Tibial nerve (tissue), 4 donors: ENCODE measurements around the gene CYP24A1. TPM values are rescaled to one million over a fixed set of nuclear protein-coding genes. Genes with fewer than 3 reads are reported as not detected.

Experiments
- DNase-seq, 2 donors: peaks; one replicate each; pipeline ENCODE4 v3.0.0-alpha.2; 2019; ENCODE audit warnings: low spot score in 2 of 2
- H3K27ac ChIP-seq, 4 donors: fragments of 200-600 bp; sonication (generic) in 3 of 4; one replicate each; pipeline ENCODE4 v1.5.1; 2017 to 2019; ENCODE audit warnings: mild to moderate bottlenecking in 1 of 4
- H3K27me3 ChIP-seq, 2 donors: fragments of 200-600 bp; sonication (generic) in 1 of 2; one replicate each; pipeline versions ENCODE4 v1.5.1 to v1.6.0; 2017 to 2019
- H3K36me3 ChIP-seq, 3 donors: fragments of 200-600 bp; sonication (generic); one replicate each; pipeline ENCODE4 v1.5.1; 2018 to 2019
- H3K4me1 ChIP-seq, 4 donors: fragments of 200-600 bp; sonication (generic) in 3 of 4; one replicate each; pipeline ENCODE4 v1.5.1; 2017 to 2019
- H3K4me3 ChIP-seq, 4 donors: fragments of 200-600 bp; sonication (generic) in 3 of 4; one replicate each; pipeline ENCODE4 v1.5.1; 2017 to 2019; ENCODE audit warnings: mild to moderate bottlenecking in 1 of 4, moderate library complexity in 1 of 4
- H3K9me3 ChIP-seq, 4 donors: fragments of 200-600 bp; sonication (generic) in 3 of 4; one replicate each; pipeline ENCODE4 v1.5.1; 2017 to 2019
- EP300 ChIP-seq, 2 donors: sonication (generic); formaldehyde crosslinking; IDR thresholded peaks; one replicate each; pipeline ENCODE4 v1.6.1; 2017; ENCODE audit warnings: antibody characterized with exemption in 2 of 2, mild to moderate bottlenecking in 1 of 2
- POLR2A ChIP-seq, 2 donors: fragments of 450-650 bp; IDR thresholded peaks; one replicate each; pipeline ENCODE4 v1.6.1; 2017; ENCODE audit warnings: antibody characterized with exemption in 2 of 2, mild to moderate bottlenecking in 2 of 2, moderate library complexity in 2 of 2
- WGBS, 2 donors: methylation state at CpG; one replicate each; pipeline ENCODE4 v1.1.5; 2018; 5-methylcytosine and 5-hydroxymethylcytosine counted together
- total RNA-seq, 4 donors: library from RNA; depleted of rRNA; stranded (reverse); fragments of >200 nt; gene quantifications; one replicate each; pipeline ENCODE4 v1.1.0, GENCODE V29; 2016
- TF ChIP-seq, protein P1 (sequence below), 5 experiments: fragments of 200-600 bp in 3 of 5; fragments of 450-650 bp in 2 of 5; sonication (generic) in 3 of 5; IDR thresholded peaks; one replicate each; pipeline ENCODE4 v1.5.1; 2016 to 2019; ENCODE audit warnings: antibody characterized with exemption in 5 of 5, mild to moderate bottlenecking in 3 of 5, moderate library complexity in 2 of 5

CYP24A1 gene
- total RNA-seq, 4 donors from 2014 or later = not detected

DNA sequence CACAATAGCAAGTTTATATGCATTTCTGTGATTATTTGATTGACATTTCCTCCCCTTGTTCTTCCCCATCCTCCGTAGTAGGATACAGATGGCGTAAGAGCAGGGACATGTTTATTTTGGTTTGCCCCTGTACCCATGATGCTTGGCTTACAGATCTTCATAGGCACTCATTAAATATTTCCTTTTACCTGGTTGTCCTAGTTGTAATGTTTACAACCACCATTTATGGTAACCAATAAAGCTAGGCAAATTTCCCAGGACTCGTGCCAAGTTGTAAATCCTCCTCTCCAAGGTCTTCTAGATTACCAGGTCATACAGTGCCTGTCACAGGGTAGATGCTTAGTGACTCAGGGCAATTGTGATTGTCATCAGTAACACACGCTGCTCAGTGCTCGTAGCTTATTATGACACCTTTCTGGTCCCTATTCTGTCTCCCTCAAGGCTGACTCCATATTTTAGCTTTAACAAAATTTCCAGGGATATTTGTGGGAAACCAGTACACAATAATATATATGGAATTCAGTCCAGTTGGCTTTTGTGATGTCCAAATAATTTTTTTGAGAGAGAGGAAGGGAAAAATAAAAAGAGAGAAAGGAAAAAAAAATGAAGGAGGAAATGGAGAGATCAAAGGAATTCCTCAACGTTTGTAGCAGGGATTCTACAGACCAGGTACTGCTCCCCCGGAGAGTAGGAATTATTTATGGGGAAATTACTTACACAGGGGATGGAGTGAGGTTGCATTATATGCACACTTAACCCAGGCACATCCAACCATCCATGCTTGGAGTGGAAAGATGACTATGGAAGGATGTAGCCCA, 24.6 kb downstream of the CYP24A1 start:
- no peak for DNase-seq
- Histone ChIP-seq H3K27ac (no peak overlapping the region), H3K9me3 (no peaks in the 10 kb centered on the region), H3K4me3 (no peak overlapping the region), H3K4me1 (no peaks in the 10 kb centered on the region), H3K27me3 (peaks cover 0 to 6% of the 10 kb centered on the region in 2 donors), H3K36me3 (no peaks in the 10 kb centered on the region)
- TF ChIP-seq POLR2A (IDR thresholded peaks at IDR 0.05) = no peak
- TF ChIP-seq, protein P1, sequence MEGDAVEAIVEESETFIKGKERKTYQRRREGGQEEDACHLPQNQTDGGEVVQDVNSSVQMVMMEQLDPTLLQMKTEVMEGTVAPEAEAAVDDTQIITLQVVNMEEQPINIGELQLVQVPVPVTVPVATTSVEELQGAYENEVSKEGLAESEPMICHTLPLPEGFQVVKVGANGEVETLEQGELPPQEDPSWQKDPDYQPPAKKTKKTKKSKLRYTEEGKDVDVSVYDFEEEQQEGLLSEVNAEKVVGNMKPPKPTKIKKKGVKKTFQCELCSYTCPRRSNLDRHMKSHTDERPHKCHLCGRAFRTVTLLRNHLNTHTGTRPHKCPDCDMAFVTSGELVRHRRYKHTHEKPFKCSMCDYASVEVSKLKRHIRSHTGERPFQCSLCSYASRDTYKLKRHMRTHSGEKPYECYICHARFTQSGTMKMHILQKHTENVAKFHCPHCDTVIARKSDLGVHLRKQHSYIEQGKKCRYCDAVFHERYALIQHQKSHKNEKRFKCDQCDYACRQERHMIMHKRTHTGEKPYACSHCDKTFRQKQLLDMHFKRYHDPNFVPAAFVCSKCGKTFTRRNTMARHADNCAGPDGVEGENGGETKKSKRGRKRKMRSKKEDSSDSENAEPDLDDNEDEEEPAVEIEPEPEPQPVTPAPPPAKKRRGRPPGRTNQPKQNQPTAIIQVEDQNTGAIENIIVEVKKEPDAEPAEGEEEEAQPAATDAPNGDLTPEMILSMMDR (IDR thresholded peaks at IDR 0.05) = no peak
- no peak for TF ChIP-seq EP300 (IDR thresholded peaks at IDR 0.05)
- 43 to 45% methylated on average over 7 of the region's 7 CpGs for WGBS, 2 donors

DNA sequence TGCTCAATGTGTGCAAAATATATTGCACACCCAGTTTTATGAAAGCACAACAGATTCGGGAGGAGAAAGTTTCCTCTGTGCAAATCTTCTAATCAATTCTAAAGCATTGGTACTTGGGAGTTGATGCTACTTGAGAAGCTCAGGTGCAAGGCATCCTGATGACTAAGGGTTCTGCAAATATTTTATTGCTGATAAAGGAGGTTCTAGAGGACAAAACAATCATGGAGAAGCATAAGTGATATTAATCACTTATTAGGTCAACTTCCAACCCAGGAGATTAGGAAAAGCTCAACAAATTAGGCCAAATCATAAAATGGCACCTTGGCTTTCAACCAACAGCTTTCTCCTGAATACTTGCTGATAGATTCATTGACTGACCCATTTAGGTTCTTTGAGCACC, 27.1 kb downstream of the CYP24A1 start:
- no peaks in the 10 kb centered on the region for H3K36me3 ChIP-seq
- peaks cover 0 to 6% of the 10 kb centered on the region in 2 donors for H3K27me3 ChIP-seq
- DNase-seq = no peak
- TF ChIP-seq, protein P1 (IDR thresholded peaks at IDR 0.05) = no peak
- TF ChIP-seq EP300 (IDR thresholded peaks at IDR 0.05) (no peak), POLR2A (IDR thresholded peaks at IDR 0.05) (no peak)
- no peak overlapping the region for H3K27ac ChIP-seq
- no peaks in the 10 kb centered on the region for H3K4me1 ChIP-seq
- WGBS, 2 donors = 88 to 95% methylated on average over 1 of the region's 1 CpG
- H3K9me3 ChIP-seq = peaks cover 0 to 5% (median 0%) of the 10 kb centered on the region in 4 donors
- no peak overlapping the region for H3K4me3 ChIP-seq

DNA sequence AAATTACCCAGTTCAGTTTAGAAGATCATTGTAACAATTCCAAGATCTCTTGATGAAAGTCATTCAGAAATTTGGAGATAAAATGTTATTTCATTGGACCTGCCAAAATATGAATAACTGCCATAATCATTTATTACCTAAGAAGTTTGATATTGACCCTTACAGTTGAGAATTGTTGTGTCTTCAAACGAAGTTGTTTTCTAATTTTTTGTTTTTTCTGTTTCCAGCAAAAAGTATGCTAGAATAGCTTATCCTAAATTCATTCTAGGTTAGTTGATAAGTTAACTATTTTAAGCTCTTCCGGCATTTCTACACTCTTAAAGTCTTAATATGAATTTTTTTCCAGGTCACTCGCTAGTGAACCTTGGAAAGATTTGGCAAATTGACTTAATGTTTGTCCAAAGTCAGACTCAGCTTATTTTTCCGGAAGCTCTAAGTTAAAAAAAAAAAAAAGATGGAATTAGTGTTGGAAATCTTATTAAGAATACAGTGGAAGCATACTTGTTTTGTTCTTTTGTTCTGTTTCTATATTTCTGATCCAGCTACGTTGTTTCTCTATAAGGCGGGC, 28.9 kb downstream of the CYP24A1 start:
- Histone ChIP-seq H3K36me3 (no peaks in the 10 kb centered on the region), H3K27me3 (peaks cover 0 to 6% of the 10 kb centered on the region in 2 donors), H3K4me1 (no peaks in the 10 kb centered on the region), H3K4me3 (no peak overlapping the region), H3K27ac (no peak overlapping the region), H3K9me3 (peaks cover 0 to 5% (median 0%) of the 10 kb centered on the region in 4 donors)
- TF ChIP-seq POLR2A (IDR thresholded peaks at IDR 0.05) (no peak), EP300 (IDR thresholded peaks at IDR 0.05) (no peak)
- TF ChIP-seq, protein P1 (IDR thresholded peaks at IDR 0.05) = no peak
- 72 to 75% methylated on average over 6 of the region's 6 CpGs for WGBS, 2 donors
- no peak for DNase-seq

DNA sequence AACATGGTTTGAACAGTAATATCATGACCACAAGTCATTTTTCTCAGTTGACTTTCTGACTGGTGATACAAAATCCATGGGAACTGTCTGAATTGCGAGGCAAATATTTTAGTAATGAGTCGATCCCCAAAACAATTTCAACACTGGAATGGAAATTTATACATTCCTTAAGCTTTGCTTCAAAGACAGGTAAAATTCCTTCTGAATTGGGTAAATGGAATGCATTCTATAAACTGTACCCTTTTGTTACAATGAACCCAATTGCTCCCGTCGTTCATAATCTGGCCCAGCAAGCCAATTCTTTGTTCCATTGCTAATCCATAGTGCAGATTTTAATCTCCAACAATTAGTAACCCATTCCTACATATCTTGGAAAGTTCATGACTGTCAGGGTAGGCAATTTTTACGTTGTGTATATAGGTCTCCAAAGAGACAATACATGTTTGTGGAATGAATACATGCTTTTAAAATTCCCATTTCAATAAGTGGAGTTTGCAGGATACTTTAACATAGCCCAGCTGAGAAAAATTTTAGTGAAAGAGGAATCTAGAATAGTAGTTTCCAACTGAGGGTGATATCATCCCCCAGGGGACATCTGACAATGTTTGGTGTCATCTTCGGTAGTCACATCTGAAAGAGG, 32.7 kb downstream of the CYP24A1 start:
- Histone ChIP-seq H3K36me3 (no peaks in the 10 kb centered on the region), H3K4me1 (no peaks in the 10 kb centered on the region), H3K27ac (no peak overlapping the region), H3K9me3 (peaks cover 0 to 5% (median 0%) of the 10 kb centered on the region in 4 donors), H3K4me3 (no peak overlapping the region), H3K27me3 (no peaks in the 10 kb centered on the region)
- DNase-seq = no peak
- WGBS, 2 donors = 58 to 70% methylated on average over 6 of the region's 6 CpGs
- TF ChIP-seq EP300 (IDR thresholded peaks at IDR 0.05) (no peak), POLR2A (IDR thresholded peaks at IDR 0.05) (no peak)
- TF ChIP-seq, protein P1 (IDR thresholded peaks at IDR 0.05) = no peak

DNA sequence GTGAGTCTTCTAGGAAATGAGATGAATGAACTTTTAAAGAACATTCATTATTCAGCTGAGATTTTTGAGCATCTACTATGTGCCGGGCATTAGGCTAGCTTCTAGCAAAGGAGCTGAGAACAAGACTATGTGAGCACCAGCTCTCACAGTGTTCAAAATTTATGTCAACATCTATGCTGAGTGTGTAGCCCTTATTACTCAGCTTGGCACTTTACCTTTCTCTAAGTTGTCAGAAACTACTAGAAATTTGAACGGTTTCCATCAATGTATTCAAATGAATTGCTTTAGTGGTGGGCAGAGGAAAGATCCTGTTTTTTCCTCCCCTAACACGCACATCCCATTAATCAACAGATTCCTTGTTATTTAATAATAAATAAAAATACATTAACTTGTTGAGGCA, 33.3 kb downstream of the CYP24A1 start:
- no peak for DNase-seq
- Histone ChIP-seq H3K4me1 (no peaks in the 10 kb centered on the region), H3K27me3 (no peaks in the 10 kb centered on the region), H3K27ac (no peak overlapping the region), H3K36me3 (no peaks in the 10 kb centered on the region), H3K4me3 (no peak overlapping the region), H3K9me3 (peaks cover 0 to 5% (median 0%) of the 10 kb centered on the region in 4 donors)
- no peak for TF ChIP-seq POLR2A (IDR thresholded peaks at IDR 0.05)
- TF ChIP-seq, protein P1 (IDR thresholded peaks at IDR 0.05) = no peak
- TF ChIP-seq EP300 (IDR thresholded peaks at IDR 0.05) = no peak
- WGBS, 2 donors = 88 to 92% methylated on average over 3 of the region's 3 CpGs
